ENCODE measurements around the gene ADGRF1.

DNA sequence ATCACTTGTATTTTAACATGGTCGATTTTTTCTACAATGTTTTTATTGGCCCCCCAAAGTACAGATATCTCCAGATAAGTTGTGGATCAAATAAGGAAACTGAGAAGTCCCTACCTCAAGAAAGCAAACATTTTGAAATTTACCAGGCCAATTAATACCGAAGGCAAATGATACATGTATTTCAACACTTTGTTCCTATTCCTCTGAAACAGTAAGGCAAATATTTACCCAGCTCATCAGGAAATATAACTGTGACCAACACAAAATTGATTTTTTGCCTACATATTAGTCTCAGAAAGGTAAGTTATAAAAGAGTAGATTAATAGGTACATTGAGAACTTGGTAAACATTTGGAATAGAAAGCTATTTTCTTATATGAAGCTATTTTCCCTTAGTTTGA is 69.1 kb downstream of the ADGRF1 start:
- TF ChIP-seq, protein P1, sequence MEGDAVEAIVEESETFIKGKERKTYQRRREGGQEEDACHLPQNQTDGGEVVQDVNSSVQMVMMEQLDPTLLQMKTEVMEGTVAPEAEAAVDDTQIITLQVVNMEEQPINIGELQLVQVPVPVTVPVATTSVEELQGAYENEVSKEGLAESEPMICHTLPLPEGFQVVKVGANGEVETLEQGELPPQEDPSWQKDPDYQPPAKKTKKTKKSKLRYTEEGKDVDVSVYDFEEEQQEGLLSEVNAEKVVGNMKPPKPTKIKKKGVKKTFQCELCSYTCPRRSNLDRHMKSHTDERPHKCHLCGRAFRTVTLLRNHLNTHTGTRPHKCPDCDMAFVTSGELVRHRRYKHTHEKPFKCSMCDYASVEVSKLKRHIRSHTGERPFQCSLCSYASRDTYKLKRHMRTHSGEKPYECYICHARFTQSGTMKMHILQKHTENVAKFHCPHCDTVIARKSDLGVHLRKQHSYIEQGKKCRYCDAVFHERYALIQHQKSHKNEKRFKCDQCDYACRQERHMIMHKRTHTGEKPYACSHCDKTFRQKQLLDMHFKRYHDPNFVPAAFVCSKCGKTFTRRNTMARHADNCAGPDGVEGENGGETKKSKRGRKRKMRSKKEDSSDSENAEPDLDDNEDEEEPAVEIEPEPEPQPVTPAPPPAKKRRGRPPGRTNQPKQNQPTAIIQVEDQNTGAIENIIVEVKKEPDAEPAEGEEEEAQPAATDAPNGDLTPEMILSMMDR (IDR thresholded peaks at IDR 0.05): no peak
- no peak for TF ChIP-seq POLR2AphosphoS5 (IDR thresholded peaks at IDR 0.05)
- TF ChIP-seq POLR2A (IDR thresholded peaks at IDR 0.05; ENCODE audit: low read depth): no peak
- TF ChIP-seq EP300 (IDR thresholded peaks at IDR 0.05): no peak

Measured in esophagus muscularis mucosa (tissue), 4 donors.